Measurements from ENCODE around the gene ESM1. TPM values are rescaled to one million over a fixed set of nuclear protein-coding genes. Genes with fewer than 3 reads are reported as not detected.
A peak's percentile ranks its signal among the peaks of the same experiment; 100 is the strongest.
"Not testable (repeated sequence)": the region's sequence is repeated elsewhere in the genome, so short reads cannot be mapped to it uniquely, and the experiment has no call there.

ESM1 gene
- total RNA-seq (2014; rRNA removed; shearing (Covaris generic); ENCODE audit: low replicate concordance), result 0.07 TPM in 1 of 2 replicates, not detected in the other

GRCh38 chr5:54985301-54986268, at the start of gene ESM1:
ESM1 (minus strand) TSS chr5:54985593; CDS start chr5:54985517, 76 bp downstream.
- no peaks in the 10 kb centered on the region for H3K36me3 ChIP-seq
- H3K9me3 ChIP-seq, result no peaks in the 10 kb centered on the region
- H3K27me3 ChIP-seq, result peaks cover 4% of the 10 kb centered on the region
- DNase-seq, result peak; percentile 89
- peak within 1 kb of the TSS; percentile 21 for H3K4me3 ChIP-seq

GRCh38 chr5:55033568-55033967, 48.2 kb upstream of the ESM1 start:
- no peak overlapping the region for H3K4me3 ChIP-seq

DNA sequence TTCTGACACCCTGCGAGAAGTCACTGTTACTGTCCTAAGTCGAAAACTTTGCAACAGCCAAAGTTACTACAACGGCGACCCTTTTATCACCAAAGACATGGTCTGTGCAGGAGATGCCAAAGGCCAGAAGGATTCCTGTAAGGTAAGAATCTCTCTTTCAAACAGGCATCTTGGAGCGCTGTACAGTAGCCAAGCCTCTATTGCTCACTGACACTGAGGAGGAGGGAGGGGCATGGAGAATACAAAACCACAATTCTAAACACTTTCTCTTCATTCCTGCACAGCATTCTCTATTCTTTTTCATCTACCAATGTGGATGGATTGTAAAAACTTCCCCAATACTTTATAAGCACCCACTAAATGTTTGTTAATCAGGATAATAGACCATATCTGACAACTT, 46.1 kb upstream of the ESM1 start:
- DNase-seq, result no peak
- Histone ChIP-seq H3K36me3 (no peaks in the 10 kb centered on the region), H3K9me3 (no peaks in the 10 kb centered on the region), H3K27me3 (no peaks in the 10 kb centered on the region), H3K4me3 (no peak overlapping the region)

More at GRCh38 chr5:55033568-55033967, 48.2 kb upstream of the ESM1 start:
- no peaks in the 10 kb centered on the region for H3K27me3 ChIP-seq
- H3K36me3 ChIP-seq, result no peaks in the 10 kb centered on the region
- H3K9me3 ChIP-seq, result no peaks in the 10 kb centered on the region
- DNase-seq, result no peak

GRCh38 chr5:55030676-55031369, 45.4 kb upstream of the ESM1 start:
- no peak overlapping the region for H3K4me3 ChIP-seq
- no peaks in the 10 kb centered on the region for H3K9me3 ChIP-seq
- H3K27me3 ChIP-seq, result no peaks in the 10 kb centered on the region
- no peak for DNase-seq
- no peaks in the 10 kb centered on the region for H3K36me3 ChIP-seq

GRCh38 chr5:55030220-55030619, 44.8 kb upstream of the ESM1 start:
- Histone ChIP-seq H3K36me3 (no peaks in the 10 kb centered on the region), H3K27me3 (no peaks in the 10 kb centered on the region), H3K4me3 (no peak overlapping the region), H3K9me3 (no peaks in the 10 kb centered on the region)
- DNase-seq, result no peak

- Histone ChIP-seq H3K27me3 (no peaks in the 10 kb centered on the region), H3K9me3 (no peaks in the 10 kb centered on the region), H3K36me3 (no peaks in the 10 kb centered on the region), H3K4me3 (no peak overlapping the region)
- no peak for DNase-seq
Measured at GRCh38 chr5:55027595-55027994, 42.2 kb upstream of the ESM1 start.

GRCh38 chr5:55022450-55022849, 37.1 kb upstream of the ESM1 start:
- DNase-seq, result no peak

GRCh38 chr5:55021821-55022220, 36.4 kb upstream of the ESM1 start:
- no peaks in the 10 kb centered on the region for H3K36me3 ChIP-seq
- no peaks in the 10 kb centered on the region for H3K27me3 ChIP-seq
- no peak for DNase-seq
- no peak overlapping the region for H3K4me3 ChIP-seq
- H3K9me3 ChIP-seq, result no peaks in the 10 kb centered on the region

More at GRCh38 chr5:55022450-55022849, 37.1 kb upstream of the ESM1 start:
- Histone ChIP-seq H3K36me3 (no peaks in the 10 kb centered on the region), H3K4me3 (no peak overlapping the region), H3K9me3 (no peaks in the 10 kb centered on the region), H3K27me3 (no peaks in the 10 kb centered on the region)

DNA sequence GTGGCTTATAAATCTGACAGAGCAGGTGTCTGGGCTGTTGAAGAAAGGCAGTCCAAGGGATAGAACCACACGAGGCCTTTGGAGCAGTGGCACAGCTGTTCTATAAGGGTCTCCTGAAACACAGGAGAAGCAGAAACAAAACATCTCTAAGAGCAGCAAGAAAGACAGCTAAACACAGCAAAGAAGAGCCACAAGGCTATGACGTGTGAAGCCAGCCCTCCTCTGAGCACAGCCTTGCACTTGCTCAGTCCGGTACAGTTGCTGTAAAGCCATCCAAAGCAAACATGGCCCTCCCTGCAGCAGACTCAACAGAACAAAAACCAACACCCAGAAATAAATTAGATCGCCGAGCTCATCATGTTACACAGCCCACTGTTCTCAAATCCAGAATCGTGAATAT, 36.0 kb upstream of the ESM1 start:
- Histone ChIP-seq H3K36me3 (no peaks in the 10 kb centered on the region), H3K4me3 (no peak overlapping the region), H3K27me3 (no peaks in the 10 kb centered on the region), H3K9me3 (no peaks in the 10 kb centered on the region)
- DNase-seq, result no peak

GRCh38 chr5:55010149-55010548, 24.8 kb upstream of the ESM1 start:
- H3K27me3 ChIP-seq, H3K36me3 ChIP-seq, DNase-seq, H3K4me3 ChIP-seq, H3K9me3 ChIP-seq: not testable (repeated sequence)

GRCh38 chr5:55004729-55005128, 19.3 kb upstream of the ESM1 start:
- no peaks in the 10 kb centered on the region for H3K27me3 ChIP-seq
- no peaks in the 10 kb centered on the region; the same call in 1 of the 2 replicates for H3K9me3 ChIP-seq
- H3K4me3 ChIP-seq, result no peak overlapping the region
- H3K36me3 ChIP-seq, result no peaks in the 10 kb centered on the region
- no peak for DNase-seq

DNA sequence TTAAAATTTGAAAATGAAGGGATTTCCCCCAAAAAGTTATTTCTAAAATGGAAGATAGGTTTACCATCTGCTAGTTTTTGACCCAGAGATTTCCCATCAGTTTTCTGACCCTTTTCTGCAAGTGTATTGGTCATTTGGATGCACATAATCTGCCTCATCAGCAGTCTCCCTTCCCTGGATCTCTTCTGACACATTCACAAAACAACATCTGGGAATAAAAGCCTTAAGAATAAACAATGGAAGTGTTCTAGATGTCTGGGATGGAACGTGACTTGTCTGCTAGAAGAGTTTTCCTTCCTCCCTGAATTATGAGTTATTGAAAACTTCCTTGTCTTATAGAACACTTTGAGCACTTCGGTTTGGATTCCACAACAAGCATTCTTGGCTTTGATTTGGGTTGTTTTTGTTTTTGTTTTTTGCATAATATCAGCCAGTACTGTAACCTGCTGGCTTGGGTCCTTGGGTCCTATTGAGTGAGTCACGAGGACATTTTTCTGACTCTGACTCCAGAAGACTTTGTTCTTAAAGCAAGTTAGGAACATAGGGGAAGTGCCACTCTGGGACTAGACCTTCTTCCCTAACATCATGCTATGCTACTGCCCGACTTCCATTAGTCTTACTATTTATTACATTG, 18.2 kb upstream of the ESM1 start:
- Histone ChIP-seq H3K9me3 (no peaks in the 10 kb centered on the region; the same call in 1 of the 2 replicates), H3K4me3 (no peak overlapping the region), H3K36me3 (no peaks in the 10 kb centered on the region), H3K27me3 (no peaks in the 10 kb centered on the region)
- no peak for DNase-seq

DNA sequence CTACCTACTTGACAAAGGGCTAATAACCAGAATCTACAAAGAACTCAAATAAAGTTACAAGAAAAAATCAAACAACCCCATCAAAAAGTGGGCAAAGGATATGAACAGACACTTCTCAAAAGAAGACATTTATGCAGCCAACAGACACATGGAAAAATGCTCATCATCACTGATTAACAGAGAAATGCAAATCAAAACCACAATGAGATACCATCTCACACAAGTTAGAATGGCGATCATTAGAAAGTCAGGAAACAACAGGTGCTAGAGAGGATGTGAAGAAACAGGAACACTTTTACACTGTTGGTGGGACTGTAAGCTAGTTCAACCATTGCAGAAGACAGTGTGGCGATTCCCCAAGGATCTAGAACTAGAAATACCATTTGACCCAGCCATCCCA, 16.8 kb upstream of the ESM1 start:
- DNase-seq, result not testable (repeated sequence)

GRCh38 chr5:54997081-54997480, 11.7 kb upstream of the ESM1 start:
- H3K27me3 ChIP-seq, result no peaks in the 10 kb centered on the region
- peak; percentile 42 for DNase-seq
- no peaks in the 10 kb centered on the region for H3K36me3 ChIP-seq
- H3K4me3 ChIP-seq, result no peak overlapping the region
- H3K9me3 ChIP-seq, result no peaks in the 10 kb centered on the region

More for the DNA sequence above, 16.8 kb upstream of the ESM1 start:
- not testable (repeated sequence) for H3K27me3 ChIP-seq, H3K36me3 ChIP-seq, H3K4me3 ChIP-seq, H3K9me3 ChIP-seq

DNA sequence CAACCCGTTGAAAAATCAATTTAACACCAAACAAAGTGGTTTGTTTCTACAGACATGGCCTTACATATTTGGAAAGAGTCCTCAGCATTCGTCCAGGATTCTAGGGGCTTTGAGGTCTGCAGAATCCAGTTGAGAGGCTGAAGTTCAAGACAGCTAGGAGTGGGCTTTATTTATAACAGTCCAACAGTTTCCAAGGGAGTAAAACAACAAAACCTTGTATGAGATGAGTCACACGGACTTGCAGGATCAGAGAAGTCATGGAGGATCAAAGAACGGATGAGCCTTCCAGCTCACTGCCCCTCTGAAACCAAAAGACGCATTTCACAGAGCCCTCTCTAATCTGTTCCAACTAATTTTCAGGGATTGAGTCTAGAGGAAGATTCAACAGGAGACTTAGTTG, 11.1 kb upstream of the ESM1 start:
- H3K27me3 ChIP-seq, result no peaks in the 10 kb centered on the region
- H3K36me3 ChIP-seq, result no peaks in the 10 kb centered on the region
- DNase-seq, result no peak
- H3K9me3 ChIP-seq, result no peaks in the 10 kb centered on the region
- no peak overlapping the region for H3K4me3 ChIP-seq

DNA sequence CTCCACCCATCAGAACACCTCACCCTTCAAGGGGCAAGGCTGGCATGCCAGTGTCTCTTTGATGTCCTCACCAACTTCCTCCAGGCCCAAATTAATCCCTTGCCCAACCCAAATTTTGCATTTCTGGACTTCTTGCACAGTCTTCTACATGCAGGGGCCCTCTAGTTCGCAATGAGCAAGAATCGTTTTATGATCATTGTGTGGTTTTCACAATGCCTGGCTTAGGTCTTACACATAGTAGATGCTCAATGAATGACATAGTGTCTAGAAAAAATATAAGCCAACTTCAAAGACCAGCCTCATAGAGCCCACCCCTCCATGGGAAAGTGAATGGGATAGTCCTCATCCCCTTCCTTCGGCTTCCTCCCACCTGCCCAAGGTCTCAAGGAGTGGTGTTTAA, 9.8 kb upstream of the ESM1 start:
- H3K4me3 ChIP-seq, result no peak overlapping the region
- H3K9me3 ChIP-seq, result no peaks in the 10 kb centered on the region
- no peaks in the 10 kb centered on the region for H3K36me3 ChIP-seq
- no peak for DNase-seq
- no peaks in the 10 kb centered on the region for H3K27me3 ChIP-seq

DNA sequence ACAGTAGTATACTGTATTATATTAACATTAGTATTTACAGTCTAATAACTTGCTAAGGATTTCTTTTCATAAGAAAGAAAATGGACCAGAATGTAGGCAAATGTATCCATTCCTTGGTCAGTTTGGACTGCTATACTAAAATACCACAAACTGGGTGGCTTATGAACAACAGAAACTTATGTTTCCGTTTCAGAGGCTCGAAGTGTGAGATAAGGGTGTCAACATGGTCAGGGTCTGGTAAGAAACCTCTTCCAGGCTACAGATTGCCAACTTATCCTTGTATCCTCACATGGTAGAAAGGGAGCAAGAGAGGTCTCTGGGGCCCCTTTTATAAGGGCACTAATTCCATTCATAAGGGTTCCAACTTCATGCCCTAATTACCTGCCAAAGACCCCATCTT, 9.2 kb upstream of the ESM1 start:
- Histone ChIP-seq H3K27me3 (no peaks in the 10 kb centered on the region), H3K36me3 (no peaks in the 10 kb centered on the region), H3K9me3 (no peaks in the 10 kb centered on the region), H3K4me3 (no peak overlapping the region)
- DNase-seq, result no peak

Data from MG63 (cell line).